Psoas muscle (tissue), 8 donors: Measurements from ENCODE around the gene PIGV. TPM values are rescaled to one million over a fixed set of nuclear protein-coding genes. Genes with fewer than 3 reads are reported as not detected.
"Not testable (repeated sequence)": the region's sequence is repeated elsewhere in the genome, so short reads cannot be mapped to it uniquely, and the experiment has no call there.

Source experiments
- ATAC-seq, 4 donors: fragments of 200-7000 bp; cut with Tn5 transposase; one replicate each; pipeline ENCODE4 v1.9.1; 2020; ENCODE audit warnings: moderate library complexity in 3 of 4, mild to moderate bottlenecking in 2 of 4
- DNase-seq, 2 donors: peaks; one replicate each; pipeline ENCODE4 v3.0.0-alpha.2; 2020
- H3K27ac ChIP-seq: fragments of 200-600 bp; one replicate; pipeline ENCODE4 v1.8.0; 2022
- H3K27me3 ChIP-seq, 3 donors: fragments of 200-600 bp in 1 of 3; one replicate each; pipeline versions ENCODE4 v1.6.1 to v1.8.0; 2013 to 2022; ENCODE audit warnings: low read length in 2 of 3, mild to moderate bottlenecking in 2 of 3, moderate library complexity in 1 of 3; ENCODE audit not compliant: insufficient read depth in 3 of 3
- H3K36me3 ChIP-seq, 2 donors: fragments of 200-600 bp in 1 of 2; one replicate each; pipeline versions ENCODE4 v1.6.1 to v1.8.0; 2013 to 2022; ENCODE audit warnings: low read depth in 1 of 2, mild to moderate bottlenecking in 1 of 2, moderate library complexity in 1 of 2; ENCODE audit not compliant: insufficient read depth in 1 of 2
- H3K4me1 ChIP-seq: fragments of 200-600 bp; one replicate; pipeline ENCODE4 v1.8.0; 2022
- H3K4me3 ChIP-seq: fragments of 200-600 bp; one replicate; pipeline ENCODE4 v1.8.0; 2022; ENCODE audit warnings: mild to moderate bottlenecking
- H3K9me3 ChIP-seq: fragments of 200-600 bp; one replicate; pipeline ENCODE4 v1.8.0; 2022
- WGBS, 3 donors: extraction: QIAGEN DNeasy Blood & Tissue Kit; methylation state at CpG; one replicate each; pipeline versions ENCODE4 v1.1.6 to v1.1.7; 2013; 5-methylcytosine and 5-hydroxymethylcytosine counted together
- intact Hi-C, 2 donors: fragments of 100-400 bp; cut with DNase I; formaldehyde crosslinking; loops; one replicate each; pipeline versions ENCODE4 v1.11.0 to v1.14.2; 2022
- polyA plus RNA-seq, 3 donors: library from polyadenylated mRNA; stranded (reverse); fragments of 200-250 nt; gene quantifications; one replicate each; pipeline ENCODE4 v1.2.3, GENCODE V29; 2013
- total RNA-seq, 4 donors: library from RNA; stranded (reverse); fragmentation: NEBNext Ultra II Directional in 2 of 4; extraction: Animal tissue kit (Norgen Biotek cat#: 25700) in 2 of 4; gene quantifications; one replicate each; pipeline versions ENCODE4 v1.2.1 to v1.2.4, GENCODE V29; 2021 to 2023
- TF ChIP-seq, protein P1 (sequence below): fragments of 200-600 bp; IDR thresholded peaks from one replicate; pipeline ENCODE4 v1.8.0; 2022; ENCODE audit warnings: antibody characterized with exemption
- donor health status: healthy with polysubstance abuse.
- donor health status: DM: no; HTN: no; CAD: no; lungs with moderate emphysema.
- donor health status: Bipolar disorder and iron deficiency.
- donor health status: healthy.
- donor health status: DM: yes; HTN: yes; CAD: no.
- donor health status: DM: no; HTN: no; CAD: no.
- donor health status: DM: no; HTN: no; CAD: no.
- donor health status: DM: yes; HTN: yes; CAD: no.

Gene PIGV
- total and polyA plus RNA-seq, 7 donors: 2.5 to 7.4 (median 5.1) TPM

DNA sequence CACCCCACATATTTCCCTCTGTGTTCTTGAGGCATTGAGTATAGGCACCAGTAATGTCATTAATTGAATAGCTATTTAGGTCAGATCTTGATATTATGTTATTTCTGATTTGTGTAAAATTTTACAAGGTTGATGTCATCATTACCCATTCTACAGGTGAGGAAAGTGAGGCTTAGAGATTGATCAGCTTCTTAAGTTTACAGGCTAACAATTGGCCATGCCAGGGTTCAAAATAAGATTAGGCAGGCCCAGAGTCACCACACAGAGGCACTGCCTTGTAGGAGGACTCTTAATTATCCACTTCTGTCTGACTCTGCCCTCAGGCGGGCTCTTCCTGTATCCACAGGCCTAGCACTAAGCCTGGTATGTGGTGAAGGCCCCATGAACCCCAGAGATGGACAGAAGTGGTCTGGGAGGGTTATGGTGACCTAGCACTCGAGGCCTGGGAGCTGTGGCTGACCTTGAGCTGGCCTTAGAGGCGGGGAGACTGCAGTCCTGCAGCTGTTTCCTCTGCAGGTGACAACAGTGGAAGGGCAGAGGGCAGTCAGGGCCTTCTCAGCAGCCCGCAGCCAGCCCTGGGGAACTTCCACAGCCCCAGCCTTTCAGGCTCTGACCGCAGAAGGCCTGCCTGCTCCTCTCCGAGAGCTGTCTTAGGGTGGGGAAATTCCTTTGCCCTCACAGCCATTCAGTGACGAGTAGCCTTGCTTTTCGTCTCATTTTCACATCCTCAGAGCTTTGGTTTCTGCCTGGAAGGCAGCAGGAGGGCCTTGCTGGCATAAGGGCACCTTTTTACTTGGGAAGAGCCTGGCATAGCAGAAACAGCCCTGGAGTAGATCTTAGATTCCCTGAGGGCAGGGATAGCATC is 51.0 kb downstream of the PIGV start:
- TF ChIP-seq, protein P1, sequence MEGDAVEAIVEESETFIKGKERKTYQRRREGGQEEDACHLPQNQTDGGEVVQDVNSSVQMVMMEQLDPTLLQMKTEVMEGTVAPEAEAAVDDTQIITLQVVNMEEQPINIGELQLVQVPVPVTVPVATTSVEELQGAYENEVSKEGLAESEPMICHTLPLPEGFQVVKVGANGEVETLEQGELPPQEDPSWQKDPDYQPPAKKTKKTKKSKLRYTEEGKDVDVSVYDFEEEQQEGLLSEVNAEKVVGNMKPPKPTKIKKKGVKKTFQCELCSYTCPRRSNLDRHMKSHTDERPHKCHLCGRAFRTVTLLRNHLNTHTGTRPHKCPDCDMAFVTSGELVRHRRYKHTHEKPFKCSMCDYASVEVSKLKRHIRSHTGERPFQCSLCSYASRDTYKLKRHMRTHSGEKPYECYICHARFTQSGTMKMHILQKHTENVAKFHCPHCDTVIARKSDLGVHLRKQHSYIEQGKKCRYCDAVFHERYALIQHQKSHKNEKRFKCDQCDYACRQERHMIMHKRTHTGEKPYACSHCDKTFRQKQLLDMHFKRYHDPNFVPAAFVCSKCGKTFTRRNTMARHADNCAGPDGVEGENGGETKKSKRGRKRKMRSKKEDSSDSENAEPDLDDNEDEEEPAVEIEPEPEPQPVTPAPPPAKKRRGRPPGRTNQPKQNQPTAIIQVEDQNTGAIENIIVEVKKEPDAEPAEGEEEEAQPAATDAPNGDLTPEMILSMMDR: no peak
- H3K9me3 ChIP-seq: no peaks in the 10 kb centered on the region
- no peak overlapping the region for H3K27ac ChIP-seq
- no peaks in the 10 kb centered on the region for H3K4me1 ChIP-seq
- H3K36me3 ChIP-seq: peaks cover 3 to 94% of the 10 kb centered on the region in 2 donors
- DNase-seq (peak in 1 of 2 donors; percentile 30), ATAC-seq (peak in 1 of 4 donors; percentile 47)
- 58 to 71% (median 67%) methylated on average over 8 of the region's 8 CpGs for WGBS, 3 donors
- intact Hi-C loops: no loop called here
- H3K27me3 ChIP-seq: no peaks in the 10 kb centered on the region
- no peak overlapping the region for H3K4me3 ChIP-seq

DNA sequence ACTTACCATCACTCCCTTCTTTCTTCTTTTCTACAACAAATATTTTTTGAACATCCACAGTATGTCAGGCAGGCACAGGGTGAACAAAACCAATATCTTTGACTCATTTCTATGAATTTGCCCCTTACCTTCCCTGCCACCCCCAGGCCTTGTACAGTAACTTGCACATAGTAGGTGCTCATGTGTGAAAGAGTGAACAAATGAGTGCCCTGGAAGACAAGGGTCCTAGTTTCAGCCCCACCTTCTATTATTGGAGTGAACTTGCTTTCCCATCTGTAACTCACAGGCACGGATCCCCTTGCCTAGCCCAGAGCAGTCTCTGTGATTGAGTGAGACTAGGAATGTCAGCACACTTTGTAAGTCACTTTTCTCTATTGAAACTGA is 51.6 kb downstream of the PIGV start:
- Histone ChIP-seq H3K4me3 (no peak overlapping the region), H3K9me3 (no peaks in the 10 kb centered on the region), H3K27me3 (no peaks in the 10 kb centered on the region), H3K36me3 (peaks cover 3 to 94% of the 10 kb centered on the region in 2 donors), H3K27ac (no peak overlapping the region), H3K4me1 (peaks cover 2% of the 10 kb centered on the region)
- DNase-seq: no peak
- 80 to 95% (median 92%) methylated on average over 1 of the region's 1 CpG for WGBS, 3 donors
- intact Hi-C loops: no loop called here
- ATAC-seq: no peak
- TF ChIP-seq, protein P1: no peak

DNA sequence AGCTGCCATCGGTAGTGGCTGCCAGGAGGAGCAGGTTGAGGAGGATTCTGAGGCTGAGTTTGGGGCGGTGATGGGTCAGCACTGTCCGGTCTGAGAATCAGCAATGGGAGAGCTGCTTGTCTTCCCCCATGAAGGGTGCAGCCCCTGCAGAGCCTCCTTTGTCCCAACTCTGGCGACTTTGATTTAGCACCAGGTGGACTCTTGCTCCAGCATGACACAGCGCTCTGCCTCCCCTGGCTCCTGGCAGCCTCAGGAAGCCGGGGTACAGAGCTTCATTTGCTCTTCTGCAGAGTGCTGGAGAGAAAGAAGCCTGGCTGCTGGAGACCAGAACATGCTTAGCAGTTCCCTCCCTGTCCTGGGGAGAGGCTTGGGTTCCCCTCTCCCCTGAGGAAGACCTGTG is 52.0 kb downstream of the PIGV start:
- Histone ChIP-seq H3K4me3 (no peak overlapping the region), H3K9me3 (no peaks in the 10 kb centered on the region), H3K27ac (no peak overlapping the region), H3K36me3 (peaks cover 3 to 89% of the 10 kb centered on the region in 2 donors), H3K4me1 (peaks cover 7% of the 10 kb centered on the region), H3K27me3 (no peaks in the 10 kb centered on the region)
- TF ChIP-seq, protein P1: no peak
- ATAC-seq (no peak), DNase-seq (no peak)
- WGBS, 3 donors: 87 to 89% (median 88%) methylated on average over 6 of the region's 6 CpGs
- intact Hi-C loops: no loop called here

DNA sequence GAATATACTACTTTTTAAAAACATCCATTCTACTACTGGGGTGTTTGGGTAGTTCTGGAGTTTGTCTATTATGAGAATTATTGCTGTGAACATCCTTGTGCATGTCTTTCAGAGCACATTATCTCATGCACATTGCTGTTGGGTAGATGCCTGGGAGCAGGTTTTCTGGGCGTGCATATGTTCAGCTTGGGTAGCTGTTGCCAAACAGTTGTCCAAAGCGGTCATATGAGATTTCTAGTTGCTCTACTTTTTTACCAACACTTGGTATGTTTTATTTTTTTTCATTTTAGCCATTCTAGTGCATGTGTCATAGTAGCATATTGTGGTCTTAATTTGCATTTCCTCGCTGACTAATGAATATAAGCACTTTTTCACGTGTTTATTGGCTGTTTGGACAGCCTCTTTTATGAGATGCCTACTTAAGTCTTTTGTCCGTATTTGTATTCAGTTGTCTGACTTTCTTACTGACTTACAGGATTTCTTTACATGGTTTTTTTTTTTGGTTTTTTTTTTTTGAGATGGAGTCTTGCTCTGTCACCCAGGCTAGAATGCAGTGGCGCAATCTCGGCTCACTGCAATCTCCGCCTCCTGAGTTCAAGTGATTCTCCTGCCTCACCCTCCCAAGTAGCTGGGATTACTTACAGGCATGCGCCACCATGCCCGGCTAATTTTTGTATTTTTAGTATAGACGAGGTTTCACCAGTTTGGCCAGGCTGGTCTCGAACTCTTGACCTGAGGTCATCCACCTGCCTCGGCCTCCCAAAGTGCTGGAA is 56.9 kb downstream of the PIGV start:
- no peaks in the 10 kb centered on the region for H3K27me3 ChIP-seq
- DNase-seq: peak in 1 of 2 donors; percentile 19
- TF ChIP-seq, protein P1: no peak
- peaks cover 8% of the 10 kb centered on the region for H3K4me1 ChIP-seq
- intact Hi-C loops: no loop called here
- no peak overlapping the region for H3K27ac ChIP-seq
- peaks cover 3 to 79% of the 10 kb centered on the region in 2 donors for H3K36me3 ChIP-seq
- peak in 2 of 4 donors; percentile 41 to 55 for ATAC-seq
- WGBS, 3 donors: 76 to 81% (median 81%) methylated on average over 13 of the region's 13 CpGs
- H3K9me3 ChIP-seq: no peaks in the 10 kb centered on the region
- H3K4me3 ChIP-seq: no peak overlapping the region

DNA sequence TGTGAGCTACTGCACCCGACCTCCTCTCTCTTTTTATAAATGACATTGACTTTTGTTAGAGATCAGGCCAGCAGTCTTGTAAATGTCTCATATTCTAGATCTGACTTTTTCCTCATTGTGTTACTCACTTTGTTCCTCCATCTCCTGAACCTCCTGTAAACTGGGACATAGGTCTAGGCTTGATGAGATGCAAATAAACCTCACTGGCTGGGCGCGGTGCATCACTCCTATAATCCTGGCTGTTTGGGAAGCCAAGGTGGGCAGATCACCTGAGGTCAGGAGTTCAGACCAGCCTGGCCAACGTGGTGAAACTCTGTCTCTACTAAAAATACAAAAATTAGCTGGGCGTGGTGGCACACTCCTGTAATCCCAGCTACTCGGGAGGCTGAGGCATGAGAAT is 60.1 kb downstream of the PIGV start:
- H3K9me3 ChIP-seq, DNase-seq, H3K4me3 ChIP-seq, ATAC-seq, H3K4me1 ChIP-seq, H3K27ac ChIP-seq, H3K27me3 ChIP-seq, intact Hi-C loops: not testable (repeated sequence)
- WGBS, 3 donors: 91 to 93% (median 92%) methylated on average over 6 of the region's 6 CpGs
- H3K36me3 ChIP-seq: peaks cover 5 to 80% of the 10 kb centered on the region in 2 donors
